T-helper 22 cell (primary cell): ENCODE results near the gene TRPM8.
A peak's percentile ranks its signal among the peaks of the same experiment; 100 is the strongest.
"Not testable (repeated sequence)": the region's sequence is repeated elsewhere in the genome, so short reads cannot be mapped to it uniquely, and the experiment has no call there.

Source experiments
- DNase-seq: peaks from one replicate; pipeline ENCODE4 v3.0.0-alpha.2; 2020; ENCODE audit warnings: low read depth

The TRPM8 gene

DNA sequence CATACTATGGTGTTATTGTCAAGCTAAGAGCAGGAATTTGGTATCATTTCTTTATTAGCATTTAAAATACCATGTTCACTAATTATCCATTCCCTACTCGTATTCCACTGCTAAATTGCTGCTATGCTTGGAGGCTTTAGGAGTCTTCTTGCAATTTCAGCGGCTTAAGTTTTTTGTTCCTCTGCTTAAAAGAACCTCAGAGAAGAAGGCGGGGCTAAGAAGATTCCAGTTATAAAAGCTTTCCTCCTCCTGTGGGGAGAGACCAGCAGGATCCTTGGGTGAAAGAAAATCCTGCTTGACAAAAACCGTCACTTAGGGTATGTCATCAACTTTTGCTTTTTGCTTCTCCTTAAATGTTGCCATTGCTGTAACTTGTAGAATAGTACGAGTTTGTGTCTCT lies at the start of gene TRPM8:
Gene TRPM8, plus strand, starts transcription at position 258 of the 400 bp plus-strand sequence. CDS start 9,165 bp downstream, outside the sequence.
- DNase-seq: no peak

GRCh38 chr2:233867993-233868532 lies 49.1 kb upstream of the TRPM8 start, which contains the start of gene MSL3B:
MSL3B (minus strand) TSS chr2:233868386.
- peak; percentile 26 for DNase-seq

- no peak for DNase-seq
These were observed 45.7 kb upstream of the TRPM8 start for GRCh38 chr2:233871432-233871831.

- not testable (repeated sequence) for DNase-seq
These were observed 45.0 kb upstream of the TRPM8 start for GRCh38 chr2:233872125-233872524.

DNA sequence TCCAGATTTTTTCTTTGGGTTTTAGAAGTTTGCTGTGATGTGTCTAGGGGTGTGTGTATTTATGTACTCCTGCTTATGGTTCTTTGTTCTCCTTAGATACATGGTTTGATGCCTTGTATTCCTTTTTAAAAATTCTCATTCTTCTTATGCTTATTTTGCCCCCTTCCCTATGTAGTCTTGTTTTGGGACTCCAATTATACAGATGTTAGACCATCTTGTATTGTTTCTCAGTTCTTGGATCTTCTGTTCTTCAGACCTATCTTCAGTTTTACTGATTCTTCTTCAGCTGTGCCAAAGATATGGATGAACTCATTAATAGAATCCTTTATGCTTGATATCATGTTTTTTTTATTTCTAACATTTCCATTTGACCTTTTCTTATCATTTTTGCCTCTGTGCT lies 34.8 kb upstream of the TRPM8 start:
- no peak for DNase-seq

GRCh38 chr2:233892793-233893192 lies 24.4 kb upstream of the TRPM8 start:
- DNase-seq: no peak

DNA sequence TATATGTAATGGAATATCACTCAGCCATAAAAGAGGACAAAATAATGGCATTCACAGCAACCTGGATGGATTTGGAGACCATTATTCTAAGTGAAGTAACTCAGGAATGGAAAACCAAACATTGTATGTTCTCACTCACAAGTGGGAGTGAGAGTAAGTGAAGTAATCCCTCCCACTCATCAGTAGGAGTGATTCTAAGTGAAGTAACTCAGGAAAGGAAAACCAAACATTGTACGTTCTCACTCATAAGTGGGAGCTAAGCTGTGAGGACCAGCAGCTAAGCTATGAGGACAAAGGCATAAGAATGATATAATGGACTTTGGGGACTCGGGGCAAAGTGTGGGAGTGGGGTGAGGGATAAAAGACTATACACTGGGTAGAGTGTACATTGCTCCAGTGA lies 20.9 kb upstream of the TRPM8 start:
- not testable (repeated sequence) for DNase-seq

GRCh38 chr2:233901367-233901766 lies 15.8 kb upstream of the TRPM8 start:
- no peak for DNase-seq

DNA sequence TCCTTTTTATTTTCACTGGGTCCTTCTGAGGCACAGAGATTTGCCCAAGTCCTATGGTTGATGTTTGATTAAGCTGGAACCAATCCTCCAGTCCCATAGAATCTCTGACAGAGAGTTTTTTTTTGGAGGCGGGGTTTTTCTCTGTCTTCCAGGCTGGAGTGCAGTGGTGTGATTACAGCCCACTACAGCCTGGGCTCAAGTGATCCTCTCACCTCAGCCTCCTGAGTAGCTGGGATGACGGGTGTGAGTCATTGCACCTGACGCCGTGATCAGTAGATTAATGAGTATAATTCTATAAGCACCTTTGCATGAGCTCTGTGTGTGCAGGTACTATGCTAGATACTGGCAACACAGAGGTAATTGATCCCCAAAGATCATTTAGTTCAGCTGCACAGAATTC lies 15.3 kb upstream of the TRPM8 start:
- no peak for DNase-seq

DNA sequence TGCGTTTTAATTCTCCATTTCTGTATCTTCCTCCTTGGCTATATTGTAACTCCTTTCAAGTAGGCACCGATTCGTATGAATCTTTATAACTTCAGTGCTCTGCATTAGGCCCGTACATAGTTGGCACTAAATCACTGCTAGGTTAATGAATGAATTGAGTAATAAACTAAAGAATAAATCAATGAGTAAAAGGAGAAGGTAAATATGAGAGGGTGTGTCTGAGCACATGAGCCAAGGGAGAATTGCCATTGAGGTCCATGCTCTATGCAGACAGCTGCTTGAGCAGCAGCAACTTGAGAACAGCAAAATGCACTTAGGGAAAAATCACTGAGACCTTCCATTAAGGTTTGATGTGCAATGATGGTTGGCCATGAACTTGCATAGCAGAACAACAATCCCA lies 11.2 kb upstream of the TRPM8 start:
- no peak for DNase-seq

- DNase-seq: no peak
These were observed 9.5 kb upstream of the TRPM8 start for GRCh38 chr2:233907627-233908026.

GRCh38 chr2:233912691-233913423 lies 4.3 kb upstream of the TRPM8 start:
- DNase-seq: no peak

GRCh38 chr2:233915128-233915527 lies 2.0 kb upstream of the TRPM8 start:
- no peak for DNase-seq

GRCh38 chr2:233919319-233919718 lies 2.1 kb downstream of the TRPM8 start:
- no peak for DNase-seq

GRCh38 chr2:233919938-233920337 lies 2.8 kb downstream of the TRPM8 start:
- no peak for DNase-seq

- no peak for DNase-seq
These were observed 5.3 kb downstream of the TRPM8 start for GRCh38 chr2:233922471-233922870.

DNA sequence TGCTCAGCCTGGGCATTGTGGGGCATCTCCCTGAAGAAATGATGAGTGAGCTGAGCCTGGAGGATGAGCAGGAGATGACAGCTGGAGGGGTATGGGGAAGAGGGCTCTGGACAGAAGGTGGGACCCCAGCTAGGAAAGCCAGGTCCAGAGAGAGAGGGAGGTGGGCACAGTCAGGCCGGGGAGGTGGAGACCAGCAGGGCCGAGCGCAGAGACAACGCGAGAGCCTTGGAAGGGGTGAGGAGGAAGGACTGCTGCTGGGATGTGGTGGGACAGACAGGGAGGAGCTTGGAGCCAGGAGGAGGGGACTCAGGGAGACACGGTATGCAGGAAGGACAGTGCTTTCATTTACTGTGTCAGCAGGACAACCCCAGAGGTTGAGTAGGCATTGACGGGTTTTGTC lies 8.2 kb downstream of the TRPM8 start:
- no peak for DNase-seq

DNA sequence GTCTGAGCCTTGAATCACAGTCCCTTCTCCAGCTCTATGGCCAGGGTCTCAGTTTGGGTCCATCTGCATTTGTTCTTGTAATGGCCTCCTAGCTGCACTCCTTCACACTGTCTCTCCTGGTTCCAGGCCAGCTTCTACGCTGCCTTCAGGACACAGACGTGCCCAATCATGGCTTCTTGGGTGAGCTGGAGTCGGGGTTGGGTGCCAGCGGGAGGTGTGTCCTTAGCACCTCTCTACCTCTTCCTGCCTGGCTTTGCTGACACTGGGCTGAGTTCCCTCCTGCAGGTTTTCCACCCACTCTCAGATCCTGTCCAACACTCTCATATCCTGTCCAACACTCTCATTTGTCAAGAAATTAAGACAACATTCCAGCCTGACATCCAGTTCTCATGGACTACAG lies 9.6 kb downstream of the TRPM8 start:
- no peak for DNase-seq

DNA sequence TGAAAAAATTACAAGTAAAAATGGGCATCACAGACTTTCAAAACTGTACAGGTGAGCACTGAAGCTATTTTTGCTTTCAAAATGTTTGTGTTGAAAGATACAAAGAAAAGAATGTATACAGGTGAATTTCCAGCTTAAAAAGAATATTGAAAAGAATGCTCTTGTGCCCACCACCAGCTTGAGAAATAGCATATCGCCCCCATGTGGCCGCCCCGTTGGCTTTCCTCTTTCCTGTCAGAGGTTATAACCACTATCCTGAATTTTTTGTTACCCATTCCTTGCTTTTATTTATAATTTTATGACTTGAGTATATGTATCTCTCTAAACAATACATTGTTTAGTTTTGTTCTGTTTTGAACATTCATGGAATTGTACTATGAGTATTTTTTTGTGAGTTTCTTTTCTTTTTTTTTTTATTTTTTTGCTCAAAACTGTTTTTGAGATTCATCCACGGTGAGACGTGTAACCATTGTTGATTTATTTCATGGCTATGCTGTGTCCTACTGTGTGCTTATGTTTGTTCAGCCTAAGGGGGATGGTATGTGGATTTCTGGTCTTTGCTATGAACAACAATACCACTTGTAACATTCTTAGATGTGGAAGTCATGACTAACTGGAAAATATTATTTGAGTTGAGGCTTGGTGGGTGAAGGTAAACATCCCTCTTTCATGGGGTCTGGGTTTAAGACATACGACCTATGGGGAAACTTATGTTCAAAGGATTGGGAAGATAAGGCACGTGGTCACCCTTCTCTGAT lies 11.6 kb downstream of the TRPM8 start:
- no peak for DNase-seq

DNA sequence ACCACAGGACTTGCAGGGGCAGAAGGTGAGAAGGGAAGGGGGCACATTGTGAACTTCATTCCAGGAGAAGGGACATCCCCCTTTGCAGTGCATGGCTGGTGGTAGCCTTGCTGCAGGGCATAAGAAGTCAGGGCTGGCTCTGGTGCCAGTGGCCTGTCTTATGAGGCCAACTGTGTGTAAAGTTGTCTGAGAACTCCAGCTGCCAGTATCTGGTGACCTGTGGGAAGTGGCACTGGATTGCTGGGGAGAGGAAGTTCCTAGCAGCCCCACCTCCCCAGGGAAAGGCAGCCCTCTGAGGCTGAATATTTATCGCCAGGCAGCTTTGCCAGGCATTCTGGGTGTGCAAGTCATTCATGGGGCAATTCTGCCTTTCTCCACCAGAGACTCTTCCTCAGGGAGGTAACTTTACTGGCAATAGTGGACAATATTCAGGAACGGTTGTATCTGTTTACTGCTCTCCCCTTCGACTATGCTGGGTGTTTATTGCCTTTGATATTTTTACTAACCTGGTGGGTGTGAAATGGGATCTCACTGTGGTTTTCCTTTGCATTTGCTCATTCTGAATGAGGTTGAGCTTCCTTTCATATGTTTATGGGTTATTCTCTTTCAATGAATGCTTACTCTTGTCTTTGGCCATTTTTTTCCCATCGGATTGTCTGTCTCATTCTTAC lies 12.3 kb downstream of the TRPM8 start:
- DNase-seq: no peak

- no peak for DNase-seq
These were observed 17.4 kb downstream of the TRPM8 start for GRCh38 chr2:233934524-233934923.

- no peak for DNase-seq
These were observed 18.3 kb downstream of the TRPM8 start for GRCh38 chr2:233935426-233935825.

GRCh38 chr2:233936089-233936488 lies 18.9 kb downstream of the TRPM8 start:
- DNase-seq: no peak
